Measurements from ENCODE around the gene IDS.

GRCh38 chrX:149511081-149511480 is 6.0 kb upstream of the IDS start:
- TF ChIP-seq SUZ12 (IDR thresholded peaks at IDR 0.05; ENCODE audit: low read length) (no peak), EZH2 (IDR thresholded peaks at IDR 0.05; ENCODE audit: low read depth, low read length, severe bottlenecking) (no peak), CREB1 (IDR thresholded peaks at IDR 0.05) (no peak), HDAC2 (IDR thresholded peaks at IDR 0.05; ENCODE audit: borderline replicate concordance in 1 of 2, low read depth in 2 of 2, low read length in 2 of 2) (no peak), POLR2A (IDR thresholded peaks at IDR 0.05; ENCODE audit: control extremely low read depth in 1 of 2, low read depth in 2 of 2, low read length in 2 of 2) (no peak), CTCF (IDR thresholded peaks at IDR 0.05; ENCODE audit: control extremely low read depth in 1 of 3, insufficient read depth in 1 of 3, low read depth in 1 of 3, low read length in 3 of 3) (no peak), USF2 (IDR thresholded peaks at IDR 0.05; ENCODE audit: low read length) (no peak), CEBPB (IDR thresholded peaks at IDR 0.05; ENCODE audit: low read depth, low read length) (no peak), MAX (IDR thresholded peaks at IDR 0.05) (no peak), SP1 (IDR thresholded peaks at IDR 0.05; ENCODE audit: low read depth, low read length) (no peak), RFX5 (IDR thresholded peaks at IDR 0.05; ENCODE audit: borderline replicate concordance, low read depth, low read length) (no peak), MAFK (IDR thresholded peaks at IDR 0.05; ENCODE audit: low read depth, low read length) (no peak)

Data from H1 (cell line).